Endometrial microvascular endothelial cells (primary cell): ENCODE results near the gene PCSK7. TPM values are rescaled to one million over a fixed set of nuclear protein-coding genes. Genes with fewer than 3 reads are reported as not detected.
"Not testable (repeated sequence)": the region's sequence is repeated elsewhere in the genome, so short reads cannot be mapped to it uniquely, and the experiment has no call there.

Experiments used
- in situ Hi-C: cut with HindIII; loops from 2 replicates; pipeline ENCODE4 v1.10.0; 2017; ENCODE audit warnings: low sequenced_read_pairs, low pct_unique_long_range_greater_than_20kb; ENCODE audit errors: inconsistent ontology term
- total RNA-seq: library from RNA; depleted of rRNA; stranded (reverse); fragments of >200 nt; gene quantifications from one replicate; pipeline ENCODE4 v1.2.3, GENCODE V29; 2015; ENCODE audit errors: inconsistent ontology term

Gene PCSK7, protein sequence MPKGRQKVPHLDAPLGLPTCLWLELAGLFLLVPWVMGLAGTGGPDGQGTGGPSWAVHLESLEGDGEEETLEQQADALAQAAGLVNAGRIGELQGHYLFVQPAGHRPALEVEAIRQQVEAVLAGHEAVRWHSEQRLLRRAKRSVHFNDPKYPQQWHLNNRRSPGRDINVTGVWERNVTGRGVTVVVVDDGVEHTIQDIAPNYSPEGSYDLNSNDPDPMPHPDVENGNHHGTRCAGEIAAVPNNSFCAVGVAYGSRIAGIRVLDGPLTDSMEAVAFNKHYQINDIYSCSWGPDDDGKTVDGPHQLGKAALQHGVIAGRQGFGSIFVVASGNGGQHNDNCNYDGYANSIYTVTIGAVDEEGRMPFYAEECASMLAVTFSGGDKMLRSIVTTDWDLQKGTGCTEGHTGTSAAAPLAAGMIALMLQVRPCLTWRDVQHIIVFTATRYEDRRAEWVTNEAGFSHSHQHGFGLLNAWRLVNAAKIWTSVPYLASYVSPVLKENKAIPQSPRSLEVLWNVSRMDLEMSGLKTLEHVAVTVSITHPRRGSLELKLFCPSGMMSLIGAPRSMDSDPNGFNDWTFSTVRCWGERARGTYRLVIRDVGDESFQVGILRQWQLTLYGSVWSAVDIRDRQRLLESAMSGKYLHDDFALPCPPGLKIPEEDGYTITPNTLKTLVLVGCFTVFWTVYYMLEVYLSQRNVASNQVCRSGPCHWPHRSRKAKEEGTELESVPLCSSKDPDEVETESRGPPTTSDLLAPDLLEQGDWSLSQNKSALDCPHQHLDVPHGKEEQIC
- total RNA-seq = 63.4 TPM

- in situ Hi-C loops = no loop called here
Measured at GRCh38 chr11:117231842-117232091, at the start of gene PCSK7. TSS of gene PCSK7 (minus strand) at chr11:117232073. CDS start at chr11:117229844, 2,229 bp downstream.

- in situ Hi-C loops = no loop called here
Measured at GRCh38 chr11:117281159-117281558, 49.3 kb upstream of the PCSK7 start.

- in situ Hi-C loops = no loop called here
Measured at GRCh38 chr11:117279711-117280376, 48.0 kb upstream of the PCSK7 start.

- in situ Hi-C loops = no loop called here
Measured at GRCh38 chr11:117278347-117278746, 46.5 kb upstream of the PCSK7 start.

DNA sequence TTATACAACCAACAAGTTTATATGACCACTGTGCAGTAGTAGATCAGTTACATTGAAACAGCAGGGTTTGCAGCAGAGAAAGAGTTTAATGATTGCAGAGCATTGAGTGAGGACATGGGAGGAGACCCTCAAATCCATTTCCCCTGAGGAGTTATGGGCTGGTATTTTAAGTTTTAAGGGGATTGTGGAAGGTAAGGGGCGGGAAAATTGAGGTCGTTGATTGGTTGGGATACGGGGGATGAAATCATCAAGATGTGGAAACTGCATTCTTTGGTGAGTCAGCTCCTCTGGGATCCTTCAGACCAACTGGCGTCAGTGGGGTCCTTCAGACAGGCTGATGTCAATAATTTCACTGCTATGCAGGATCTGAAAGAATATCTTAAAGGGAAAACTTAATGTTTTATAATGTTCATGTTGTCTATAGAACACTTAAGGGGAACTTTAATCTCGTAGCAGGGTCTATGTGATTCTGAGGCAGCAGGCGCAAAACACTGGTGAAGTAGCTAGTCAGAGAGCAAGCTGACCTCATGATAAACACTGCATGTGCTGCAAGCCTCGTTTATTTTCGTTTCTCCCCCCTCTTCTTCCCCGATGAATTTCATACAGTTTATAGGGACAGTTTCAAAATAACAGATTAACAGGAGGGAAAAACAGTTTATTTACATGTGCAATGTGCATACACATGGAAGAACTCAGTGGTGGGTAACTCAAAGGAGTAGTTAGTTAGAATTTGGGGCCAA is 41.8 kb upstream of the PCSK7 start:
- in situ Hi-C loops = no loop called here

DNA sequence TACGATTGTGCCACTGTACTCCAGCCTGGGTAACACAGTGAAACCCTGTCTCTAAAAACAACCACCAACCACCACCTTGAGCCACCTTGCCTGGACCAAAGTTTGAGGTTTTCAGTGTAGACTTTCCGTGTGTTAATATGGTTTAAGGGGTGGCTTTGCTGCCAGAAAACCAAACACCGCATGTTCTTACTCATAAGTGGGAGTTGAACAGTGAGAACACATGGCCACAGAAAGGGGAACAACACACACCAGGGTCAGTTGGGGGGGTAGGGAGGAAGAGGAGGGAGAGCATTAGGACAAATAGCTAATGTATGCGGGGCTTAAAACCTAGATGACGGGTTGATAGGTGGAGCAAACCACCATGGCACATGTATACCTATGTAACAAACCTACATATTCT is 40.3 kb upstream of the PCSK7 start:
- in situ Hi-C loops = not testable (repeated sequence)

GRCh38 chr11:117271208-117271607 is 39.3 kb upstream of the PCSK7 start:
- in situ Hi-C loops = no loop called here

- in situ Hi-C loops = no loop called here
Measured at GRCh38 chr11:117269856-117270255, 38.0 kb upstream of the PCSK7 start.

GRCh38 chr11:117265745-117266144 is 33.9 kb upstream of the PCSK7 start:
- in situ Hi-C loops = no loop called here

DNA sequence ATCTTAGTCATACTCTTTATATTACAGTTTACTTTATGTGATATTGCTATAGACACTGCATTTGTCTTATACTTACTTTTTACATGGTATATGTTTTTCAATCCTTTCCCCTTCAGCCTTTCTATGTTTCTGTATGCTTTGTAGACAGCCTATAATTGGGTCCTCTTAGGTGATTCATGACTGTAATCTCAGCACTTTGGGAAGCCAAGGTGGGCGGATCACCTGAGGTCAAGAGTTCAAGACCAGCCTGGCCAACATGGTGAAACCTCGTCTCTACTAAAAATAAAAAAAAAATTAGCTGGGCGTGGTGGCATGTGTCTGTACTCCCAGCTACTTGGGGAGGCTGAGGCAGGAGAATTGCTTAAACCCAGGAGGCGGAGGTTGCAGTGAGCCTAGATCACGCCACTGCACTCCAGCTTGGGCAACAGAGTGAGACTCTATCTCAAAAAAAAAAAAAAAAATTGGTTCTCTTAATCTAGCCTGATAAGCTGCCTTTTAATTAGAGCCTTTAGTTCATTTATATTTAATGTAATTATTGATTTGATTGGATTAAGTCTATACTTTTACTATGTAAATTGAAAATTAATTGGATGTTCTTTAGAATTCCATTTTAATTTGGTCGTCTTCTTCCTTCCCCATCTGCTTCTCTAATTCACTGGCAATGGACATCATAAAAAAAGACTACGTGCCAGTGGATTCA is 32.9 kb upstream of the PCSK7 start:
- in situ Hi-C loops = not testable (repeated sequence)

DNA sequence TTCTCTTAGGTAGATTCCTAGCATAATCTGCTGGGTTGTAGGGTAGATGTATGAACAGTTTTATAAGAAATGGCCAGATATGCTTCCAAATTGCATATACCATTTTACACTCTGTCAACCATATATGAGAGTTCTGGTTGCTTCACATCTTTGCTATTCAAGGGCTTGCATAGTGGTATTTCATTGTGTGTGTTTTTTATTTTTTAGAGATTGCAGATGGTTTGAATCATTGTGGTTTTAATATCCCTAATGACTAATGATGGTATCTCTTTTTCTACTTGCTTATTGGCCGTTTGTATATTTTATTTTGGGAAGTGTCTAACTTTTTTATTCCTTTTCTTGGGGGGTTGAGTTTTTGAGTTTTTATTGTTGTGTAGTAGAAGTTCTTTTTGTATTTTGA is 27.5 kb upstream of the PCSK7 start:
- in situ Hi-C loops = no loop called here

DNA sequence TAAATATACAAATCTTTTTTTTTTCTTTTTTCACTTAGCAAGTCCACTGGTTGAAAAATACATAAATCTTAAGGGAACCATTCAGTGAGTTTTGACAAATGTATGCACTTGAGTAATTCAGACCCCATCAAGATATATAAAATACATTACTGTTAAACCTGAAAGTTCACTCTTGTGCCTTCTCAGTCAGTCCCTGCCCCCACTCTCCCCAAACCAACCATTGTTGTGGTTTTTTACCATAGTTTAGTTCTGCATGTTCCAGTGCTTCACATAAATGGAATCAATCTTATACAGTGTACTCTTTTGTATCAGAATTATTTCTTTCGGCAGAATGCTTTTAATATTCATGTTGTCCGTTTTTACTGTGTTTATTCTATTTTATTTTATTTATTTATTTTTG is 26.7 kb upstream of the PCSK7 start:
- in situ Hi-C loops = no loop called here

DNA sequence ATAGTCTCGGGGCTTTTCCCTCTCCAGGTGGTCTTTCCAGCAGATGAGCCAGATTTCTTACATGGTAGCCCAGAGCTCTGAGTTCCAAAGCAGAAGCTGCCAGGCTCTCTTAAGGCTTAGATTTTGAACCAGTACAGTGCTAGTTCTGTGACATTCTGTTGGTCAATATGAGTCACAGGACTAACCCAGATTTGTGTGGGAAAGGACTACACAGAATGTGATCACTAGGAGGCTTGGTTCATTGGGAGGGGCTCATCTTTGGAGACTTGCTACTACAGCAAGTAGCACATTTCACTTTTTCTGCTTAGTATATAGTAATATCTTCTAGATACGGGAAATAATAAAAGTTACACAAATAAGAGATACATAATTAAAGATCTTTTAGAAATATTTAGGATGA is 24.7 kb upstream of the PCSK7 start:
- in situ Hi-C loops = no loop called here

DNA sequence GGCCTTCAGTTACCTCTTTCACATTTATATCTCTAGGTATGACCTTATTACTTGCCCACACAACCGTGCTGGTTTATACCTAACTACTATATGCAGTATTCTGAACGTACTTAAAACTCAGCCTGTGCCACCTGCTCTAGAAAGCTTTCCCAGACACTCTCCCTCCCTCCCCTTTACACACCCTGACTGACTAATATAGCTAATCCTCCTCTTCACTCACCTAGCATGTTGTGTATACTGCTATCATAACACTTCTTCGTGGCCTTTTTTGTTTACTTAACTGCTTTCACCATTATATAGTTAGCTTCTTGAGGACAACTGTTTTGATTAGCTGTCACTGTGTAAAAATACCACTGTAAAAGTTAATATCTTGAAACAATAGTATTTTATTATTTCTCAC is 24.1 kb upstream of the PCSK7 start:
- in situ Hi-C loops = no loop called here

- in situ Hi-C loops = no loop called here
Measured at GRCh38 chr11:117251506-117251905, 19.6 kb upstream of the PCSK7 start.

DNA sequence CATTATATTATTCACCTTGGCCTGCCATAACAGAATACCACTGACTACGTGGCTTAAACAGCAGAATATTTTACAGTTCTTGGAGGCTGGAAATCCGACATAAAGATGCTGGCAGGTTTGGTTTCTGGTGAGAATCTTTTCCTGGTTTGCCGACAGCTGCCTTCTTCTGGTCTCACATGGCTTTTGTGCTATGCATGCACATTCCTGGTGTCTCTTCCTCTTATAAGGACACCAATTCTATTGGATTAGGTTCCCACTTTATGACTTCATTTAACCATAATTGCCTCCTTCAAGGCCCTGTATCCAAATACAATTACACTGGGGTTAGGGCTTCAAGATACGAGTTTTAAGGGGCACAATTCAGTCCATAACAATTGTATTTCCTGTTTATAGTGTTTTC is 17.7 kb upstream of the PCSK7 start:
- in situ Hi-C loops = no loop called here

DNA sequence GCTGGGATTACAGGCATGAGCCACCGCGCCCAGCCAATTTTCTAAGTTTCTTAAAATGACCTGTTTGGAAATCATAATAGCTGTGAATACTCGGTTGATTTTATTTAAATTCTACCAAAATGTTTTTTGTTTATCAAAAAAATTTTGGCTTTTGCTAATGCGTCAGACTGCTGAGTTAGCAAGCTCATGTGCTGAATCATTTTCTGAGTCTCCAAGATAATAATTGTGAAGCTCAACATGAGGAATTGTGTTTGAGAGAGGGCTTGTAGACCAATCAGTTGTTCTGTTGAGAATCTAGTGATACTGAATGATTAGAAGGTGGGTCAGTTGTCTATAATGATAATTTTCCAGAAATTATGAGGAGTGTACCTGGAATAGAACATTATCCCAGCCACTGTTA is 16.5 kb upstream of the PCSK7 start:
- in situ Hi-C loops = no loop called here

DNA sequence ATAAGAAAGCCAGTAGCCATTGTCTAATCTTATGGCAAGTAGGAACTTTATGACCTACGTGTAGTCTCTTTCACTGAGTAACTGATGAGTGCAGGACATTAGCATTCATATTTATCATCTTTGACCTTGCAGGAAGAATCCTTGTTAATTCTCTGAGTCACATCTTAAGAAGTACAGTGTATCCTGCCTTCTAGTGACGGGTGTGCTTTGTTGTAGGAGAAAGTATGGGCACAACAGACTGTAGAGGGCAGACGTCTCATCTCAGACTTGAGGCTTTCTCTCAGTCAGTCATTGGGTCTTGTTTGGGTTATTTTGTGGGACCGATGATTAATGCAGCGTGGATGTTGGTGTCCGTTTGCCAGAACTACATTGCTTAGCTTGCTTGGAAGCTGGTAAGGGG is 7.4 kb upstream of the PCSK7 start:
- in situ Hi-C loops = no loop called here

DNA sequence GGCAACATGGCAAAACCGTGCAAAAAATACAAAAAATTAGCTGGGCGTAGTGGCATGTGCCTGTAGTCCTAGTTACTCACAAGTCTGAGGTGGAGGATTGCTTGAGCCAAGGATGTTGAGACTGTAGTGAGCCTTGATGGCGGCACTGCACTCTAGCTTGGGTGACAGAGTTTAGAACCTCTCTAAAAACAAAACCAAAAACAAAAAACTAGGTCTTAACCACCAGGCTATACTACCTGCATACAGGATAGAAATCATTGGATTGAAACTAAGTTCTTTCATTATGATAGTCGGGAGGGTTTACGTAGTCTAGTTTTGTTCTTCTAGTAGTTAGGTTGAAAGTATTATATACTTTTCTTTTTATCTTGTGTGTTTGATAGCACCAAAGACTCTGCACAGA is 6.3 kb upstream of the PCSK7 start:
- in situ Hi-C loops = no loop called here
